GF-D8 (cell line): ENCODE data around the gene ANTXRL.
"Not testable (repeated sequence)": the region's sequence is repeated elsewhere in the genome, so short reads cannot be mapped to it uniquely, and the experiment has no call there.

Experiments used
- DNase-seq: peaks from one replicate; lab custom pipeline; 2025; lab: John Stamatoyannopoulos, UW

ANTXRL gene

DNA sequence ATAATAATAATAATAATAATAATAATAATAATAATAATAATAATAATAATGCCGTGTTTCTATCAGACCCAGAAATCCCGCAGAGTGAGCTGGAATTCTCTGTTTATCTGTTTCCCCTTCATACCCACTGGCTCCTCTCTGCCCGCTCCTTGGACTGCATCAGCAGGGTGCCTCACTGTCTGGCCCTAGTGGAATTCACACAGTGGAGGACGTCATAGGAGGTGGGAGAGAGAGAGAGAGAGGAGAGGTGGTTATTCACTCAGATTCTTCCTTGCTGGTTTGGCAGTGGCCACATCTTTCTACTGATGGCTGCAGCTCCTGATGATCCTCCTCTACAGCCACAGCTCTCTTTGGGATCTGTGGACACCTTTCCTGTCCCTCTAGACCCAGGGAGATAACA lies 78.7 kb downstream of the ANTXRL start:
- not testable (repeated sequence) for DNase-seq

DNA sequence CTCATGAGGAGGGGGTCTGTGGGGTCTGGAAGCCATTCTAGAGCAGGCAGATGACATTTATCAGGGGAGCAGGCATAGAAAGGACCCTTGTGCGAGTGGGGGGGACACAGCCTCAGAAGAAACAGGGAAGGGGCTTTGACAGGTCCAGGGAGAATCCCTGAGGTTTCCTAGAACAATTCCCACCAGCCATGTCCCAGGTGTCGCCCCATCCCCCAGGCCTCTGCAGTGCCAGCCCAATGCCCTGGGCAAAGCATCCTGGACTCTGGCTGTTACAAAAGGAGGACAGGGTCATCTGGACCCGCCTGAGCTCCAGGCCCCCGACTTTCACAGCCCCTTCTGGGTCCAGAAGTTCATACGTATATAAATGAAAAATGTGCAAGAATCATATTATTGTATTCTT lies 80.4 kb downstream of the ANTXRL start:
- not testable (repeated sequence) for DNase-seq

DNA sequence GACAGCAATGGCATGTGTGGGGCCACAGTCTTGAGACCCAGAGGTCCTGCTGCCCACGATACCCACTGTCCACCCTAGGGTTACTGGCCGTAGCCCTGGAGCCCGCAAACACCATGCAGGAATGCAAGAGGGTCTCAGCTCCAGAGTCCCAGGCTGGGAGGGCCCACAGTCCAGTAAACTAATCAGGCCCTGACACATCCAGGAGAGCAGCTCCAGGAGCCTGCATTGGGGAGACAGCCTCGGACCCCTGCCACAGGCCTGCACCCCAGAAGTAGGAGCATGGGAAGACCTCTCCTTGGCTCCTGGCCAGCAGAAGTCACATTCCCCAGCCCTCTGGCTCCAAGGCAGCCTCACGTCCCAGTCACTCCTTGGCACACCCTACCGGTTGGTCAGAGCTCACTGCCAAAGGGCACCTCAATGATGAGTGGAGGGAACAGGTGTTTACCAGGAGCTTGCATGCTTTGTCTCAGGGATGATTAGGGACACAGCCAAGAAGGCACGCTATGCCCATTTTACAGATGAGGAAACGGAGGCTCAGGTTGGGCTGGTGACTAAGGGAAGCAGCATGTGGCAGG lies 81.0 kb downstream of the ANTXRL start:
- not testable (repeated sequence) for DNase-seq

DNA sequence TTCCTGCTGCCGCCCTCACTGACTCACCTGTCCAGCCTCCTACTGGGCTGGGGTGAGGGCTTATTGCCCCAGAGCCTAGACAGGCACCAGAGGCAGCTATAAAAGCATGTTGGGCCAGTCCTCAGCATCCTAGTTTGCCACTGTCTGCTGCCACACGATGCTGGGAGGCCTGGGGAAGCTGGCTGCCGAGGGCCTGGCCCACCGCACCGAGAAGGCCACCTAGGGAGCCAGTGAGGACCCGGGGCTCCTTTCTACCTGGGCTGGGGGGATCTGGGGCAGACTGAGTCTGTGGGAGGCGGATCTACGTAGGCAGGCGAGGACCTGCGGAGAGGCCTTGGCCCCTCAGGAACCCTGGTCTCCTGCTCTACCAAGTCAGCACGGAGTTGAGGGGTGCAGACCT lies 82.2 kb downstream of the ANTXRL start:
- DNase-seq = not testable (repeated sequence)

DNA sequence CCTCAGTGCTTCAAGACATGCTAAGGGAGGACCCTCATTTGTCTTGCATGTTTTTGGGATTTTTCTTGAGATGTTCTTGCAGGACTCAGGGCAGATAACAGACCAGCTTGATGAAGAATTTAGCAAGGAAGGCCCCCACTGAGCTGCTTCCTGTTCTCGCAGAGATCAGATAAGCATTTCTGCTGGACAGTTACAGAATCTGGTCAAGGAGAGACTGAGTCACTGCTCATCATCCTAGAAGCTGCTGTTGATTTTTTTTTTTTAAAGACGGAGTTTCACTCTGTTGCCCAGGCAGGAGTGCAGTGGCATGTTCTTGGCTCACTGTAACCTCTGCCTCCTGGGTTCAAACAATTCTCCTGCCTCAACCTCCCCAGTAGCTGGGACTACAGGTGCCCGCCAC lies 87.6 kb downstream of the ANTXRL start:
- not testable (repeated sequence) for DNase-seq

DNA sequence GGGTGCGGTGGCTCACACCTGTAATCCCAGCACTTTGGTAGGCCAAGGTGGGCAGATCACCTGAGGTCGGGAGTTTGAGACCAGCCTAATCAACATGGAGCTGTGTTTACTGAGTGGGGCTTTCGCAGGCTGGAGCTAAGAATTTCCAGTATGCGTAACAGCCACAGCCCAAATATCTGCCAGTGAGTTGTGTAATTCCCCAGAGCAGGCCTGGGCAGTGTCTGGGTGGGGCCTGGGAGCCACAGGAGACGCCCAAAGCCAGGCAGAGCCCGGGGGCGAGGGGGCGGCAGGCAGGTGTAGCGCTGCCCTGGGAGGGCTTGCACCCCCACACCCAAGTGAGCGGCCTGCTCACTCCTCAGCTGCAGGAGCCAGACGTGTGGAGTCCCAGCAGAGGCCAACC lies 88.6 kb downstream of the ANTXRL start, which contains the start of gene ANXA8L1:
Gene ANXA8L1, plus strand, starts transcription at position 371 of the 400 bp plus-strand sequence. CDS start 76 bp downstream, outside the sequence.
- DNase-seq = not testable (repeated sequence)

DNA sequence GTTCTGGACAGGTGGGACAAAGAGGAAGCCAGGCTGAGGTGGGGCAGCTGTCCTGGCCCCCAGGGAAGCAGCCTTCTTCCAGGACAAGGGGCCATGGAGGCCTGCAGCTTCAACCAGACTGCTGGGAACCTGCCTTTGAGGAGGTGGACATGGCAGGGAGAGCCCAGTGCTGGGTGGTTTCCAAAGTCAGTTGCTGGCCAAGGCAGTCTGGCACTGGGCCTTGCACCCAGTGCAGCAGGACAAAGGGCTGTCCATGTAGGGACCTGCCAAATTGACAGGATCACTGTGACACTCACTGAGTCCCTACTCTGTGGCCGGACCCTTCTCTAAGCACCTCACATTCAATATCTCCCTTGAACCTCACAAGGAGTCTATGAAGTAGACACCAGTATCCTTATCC lies 90.2 kb downstream of the ANTXRL start:
- DNase-seq = not testable (repeated sequence)

DNA sequence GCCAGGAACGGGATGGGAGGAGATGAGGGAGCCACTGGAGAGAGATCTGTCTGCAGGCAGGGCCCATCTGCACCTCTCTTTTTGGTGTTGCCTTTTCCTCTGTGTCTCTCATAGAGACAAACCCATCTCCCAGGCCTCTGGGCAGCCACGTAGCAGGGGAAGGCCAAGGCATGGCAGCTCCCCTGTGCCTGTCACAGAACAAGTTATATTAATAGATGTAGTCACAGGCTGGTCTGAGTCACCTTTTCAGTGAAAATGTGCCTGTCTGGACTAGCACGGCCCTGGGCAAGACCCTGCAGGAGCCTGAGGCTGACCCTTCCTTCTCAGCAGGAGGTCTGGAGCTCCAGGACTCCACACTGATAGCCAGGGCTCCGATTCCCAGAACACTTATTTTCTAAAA lies 90.9 kb downstream of the ANTXRL start:
- not testable (repeated sequence) for DNase-seq

DNA sequence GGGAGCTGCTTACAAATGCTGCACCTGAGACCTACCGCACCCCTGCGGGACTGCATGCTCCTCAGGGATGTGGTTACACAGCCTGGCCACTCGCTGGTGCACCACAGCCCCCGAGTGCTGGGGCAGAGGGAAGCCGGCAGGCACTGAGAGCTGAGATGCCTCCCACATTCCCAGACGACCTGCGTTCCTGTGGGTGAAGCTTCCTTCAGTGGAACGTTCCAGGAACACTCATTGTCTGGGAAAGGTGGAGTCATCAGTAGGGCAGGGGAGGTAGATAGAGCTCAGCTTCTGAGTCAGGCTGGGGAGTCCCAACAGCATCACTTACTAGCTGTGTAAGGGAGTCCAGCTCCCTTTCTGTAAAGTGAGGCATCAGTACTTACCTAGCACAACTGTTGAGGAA lies 91.3 kb downstream of the ANTXRL start:
- DNase-seq = not testable (repeated sequence)

DNA sequence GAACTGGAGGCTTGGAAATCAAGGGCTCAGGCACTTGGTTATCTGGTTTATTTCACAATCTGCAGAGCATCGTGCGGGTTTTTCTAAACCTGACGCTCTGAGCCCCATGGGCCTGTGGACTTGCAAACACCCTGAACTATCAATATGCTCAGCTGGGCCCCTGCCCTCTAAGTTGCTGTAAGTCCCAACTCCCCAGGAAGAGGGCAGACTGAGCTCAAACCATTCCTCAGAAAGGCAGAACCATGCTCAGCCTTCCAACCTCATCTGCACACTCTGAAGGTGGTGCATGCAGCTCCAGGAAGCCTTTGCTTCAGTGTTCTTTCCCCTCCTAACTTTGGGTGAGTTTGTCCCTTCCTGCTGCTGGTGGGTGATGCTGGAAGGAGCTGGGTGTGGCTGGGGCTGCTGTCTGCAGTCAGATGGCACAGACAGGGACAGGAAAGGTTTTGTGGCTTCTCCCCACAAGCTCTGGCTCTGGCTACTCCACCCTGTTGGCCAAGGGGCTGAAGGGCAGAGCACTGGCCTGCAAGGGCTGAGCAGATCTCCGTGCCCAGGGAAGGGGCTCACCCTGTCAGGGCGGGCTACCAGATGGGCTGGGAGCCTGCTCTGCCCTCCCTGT lies 92.5 kb downstream of the ANTXRL start:
- not testable (repeated sequence) for DNase-seq
